Measurements from ENCODE around the gene SPINK2. TPM values are rescaled to one million over a fixed set of nuclear protein-coding genes. Genes with fewer than 3 reads are reported as not detected.

Gene SPINK2, protein sequence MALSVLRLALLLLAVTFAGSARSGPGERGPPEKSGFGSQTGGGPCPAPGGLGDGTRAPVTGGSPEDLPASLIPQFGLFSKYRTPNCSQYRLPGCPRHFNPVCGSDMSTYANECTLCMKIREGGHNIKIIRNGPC
- not detected for total RNA-seq

DNA sequence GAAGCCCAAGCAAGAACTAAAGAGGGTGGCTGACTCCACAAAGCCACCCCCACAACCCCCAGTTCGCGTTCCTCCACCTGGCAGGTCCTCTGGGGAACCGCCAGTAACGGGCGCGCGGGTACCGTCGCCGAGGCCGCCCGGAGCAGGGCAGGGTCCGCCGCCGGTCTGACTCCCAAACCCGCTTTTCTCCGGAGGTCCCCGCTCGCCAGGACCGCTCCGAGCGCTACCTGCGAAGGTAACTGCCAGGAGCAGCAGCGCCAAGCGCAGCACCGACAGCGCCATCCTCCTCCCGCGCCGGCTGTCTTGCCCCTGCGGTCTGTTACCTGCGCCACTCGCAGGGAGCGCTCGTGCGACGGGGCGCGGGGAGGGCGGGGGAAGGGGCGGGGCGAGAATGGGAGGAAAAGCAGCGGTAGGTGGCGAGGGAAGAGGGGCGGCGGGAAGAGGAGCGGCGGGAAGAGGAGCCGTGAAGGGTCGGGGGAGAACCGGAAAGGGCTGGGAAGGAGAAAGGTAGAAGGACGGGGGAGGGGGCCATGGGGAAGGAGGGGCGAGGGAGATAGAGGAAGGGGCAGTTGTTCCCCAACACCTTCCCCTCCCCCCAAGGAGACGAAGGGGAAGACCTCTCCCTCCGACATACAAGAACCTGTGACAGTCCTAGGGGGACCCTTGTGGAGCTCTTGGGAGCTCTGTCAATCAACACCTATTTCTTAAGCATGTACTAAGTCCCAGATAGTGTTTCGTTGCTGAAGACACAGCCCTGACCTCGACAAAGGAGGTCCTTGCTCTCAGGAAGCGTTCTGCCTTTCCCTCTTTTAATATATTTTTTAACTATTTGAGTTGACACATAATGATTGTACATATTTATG lies at the start of gene SPINK2:
Gene SPINK2, minus strand, starts transcription at position 321 of the 863 bp plus-strand sequence. Its CDS starts 39 bp downstream, at position 282.
- no peak within 1 kb of the TSS for H3K4me3 ChIP-seq
- ATAC-seq: peak; percentile 65
- WGBS, 2 donors: 2 to 5% methylated on average over 16 to 50 of the region's 58 CpGs

DNA sequence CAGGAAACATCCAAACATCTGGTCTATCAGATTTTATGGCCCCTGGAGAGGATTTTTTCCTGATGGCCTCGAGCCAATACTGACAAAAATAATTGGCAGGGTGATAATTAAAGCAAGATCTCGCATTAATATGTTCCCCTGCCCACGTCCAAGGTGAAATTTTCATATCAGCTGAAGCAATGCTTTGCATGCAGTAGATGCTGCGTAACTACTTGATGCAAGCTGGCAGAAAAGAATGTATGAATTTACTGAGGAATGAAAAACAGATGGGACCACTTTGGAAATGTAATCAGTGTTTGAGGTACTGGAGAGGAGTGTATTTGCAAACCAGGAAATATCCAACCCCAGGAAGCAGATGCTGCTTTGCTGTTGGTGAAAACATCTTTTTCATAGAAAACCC lies 49.4 kb upstream of the SPINK2 start:
- 23% methylated on average over 4 of the region's 4 CpGs for WGBS, 2 donors
- Histone ChIP-seq H3K9me3 (no peaks in the 10 kb centered on the region), H3K4me3 (no peak overlapping the region), H3K27me3 (no peaks in the 10 kb centered on the region), H3K27ac (no peak overlapping the region), H3K4me1 (no peaks in the 10 kb centered on the region), H3K36me3 (replicated peaks in 1 of 2; ENCODE audit: insufficient read depth in 1 of 2, low read depth in 2 of 2) (no peaks in the 10 kb centered on the region)
- no peak for ATAC-seq
- TF ChIP-seq POLR2A (IDR thresholded peaks at IDR 0.05): no peak
- TF ChIP-seq, protein P1, sequence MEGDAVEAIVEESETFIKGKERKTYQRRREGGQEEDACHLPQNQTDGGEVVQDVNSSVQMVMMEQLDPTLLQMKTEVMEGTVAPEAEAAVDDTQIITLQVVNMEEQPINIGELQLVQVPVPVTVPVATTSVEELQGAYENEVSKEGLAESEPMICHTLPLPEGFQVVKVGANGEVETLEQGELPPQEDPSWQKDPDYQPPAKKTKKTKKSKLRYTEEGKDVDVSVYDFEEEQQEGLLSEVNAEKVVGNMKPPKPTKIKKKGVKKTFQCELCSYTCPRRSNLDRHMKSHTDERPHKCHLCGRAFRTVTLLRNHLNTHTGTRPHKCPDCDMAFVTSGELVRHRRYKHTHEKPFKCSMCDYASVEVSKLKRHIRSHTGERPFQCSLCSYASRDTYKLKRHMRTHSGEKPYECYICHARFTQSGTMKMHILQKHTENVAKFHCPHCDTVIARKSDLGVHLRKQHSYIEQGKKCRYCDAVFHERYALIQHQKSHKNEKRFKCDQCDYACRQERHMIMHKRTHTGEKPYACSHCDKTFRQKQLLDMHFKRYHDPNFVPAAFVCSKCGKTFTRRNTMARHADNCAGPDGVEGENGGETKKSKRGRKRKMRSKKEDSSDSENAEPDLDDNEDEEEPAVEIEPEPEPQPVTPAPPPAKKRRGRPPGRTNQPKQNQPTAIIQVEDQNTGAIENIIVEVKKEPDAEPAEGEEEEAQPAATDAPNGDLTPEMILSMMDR (IDR thresholded peaks at IDR 0.05): no peak
- no peak for DNase-seq
- intact Hi-C loops (cut with DNase I): no loop called here

More for the DNA sequence above, at the start of gene SPINK2:
- no peak within 1 kb of the TSS for H3K27ac ChIP-seq
- no peaks in the 10 kb centered on the region for H3K36me3 ChIP-seq (replicated peaks in 1 of 2; ENCODE audit: insufficient read depth in 1 of 2, low read depth in 2 of 2)
- no peaks in the 10 kb centered on the region for H3K9me3 ChIP-seq
- no peaks in the 10 kb centered on the region for H3K27me3 ChIP-seq
- TF ChIP-seq, protein P1 (IDR thresholded peaks at IDR 0.05): no peak
- no peak for TF ChIP-seq POLR2A (IDR thresholded peaks at IDR 0.05)
- peak; percentile 36 to 60 (median 42) for DNase-seq
- intact Hi-C loops (cut with DNase I): no loop called here
- no peaks in the 10 kb centered on the region for H3K4me1 ChIP-seq

DNA sequence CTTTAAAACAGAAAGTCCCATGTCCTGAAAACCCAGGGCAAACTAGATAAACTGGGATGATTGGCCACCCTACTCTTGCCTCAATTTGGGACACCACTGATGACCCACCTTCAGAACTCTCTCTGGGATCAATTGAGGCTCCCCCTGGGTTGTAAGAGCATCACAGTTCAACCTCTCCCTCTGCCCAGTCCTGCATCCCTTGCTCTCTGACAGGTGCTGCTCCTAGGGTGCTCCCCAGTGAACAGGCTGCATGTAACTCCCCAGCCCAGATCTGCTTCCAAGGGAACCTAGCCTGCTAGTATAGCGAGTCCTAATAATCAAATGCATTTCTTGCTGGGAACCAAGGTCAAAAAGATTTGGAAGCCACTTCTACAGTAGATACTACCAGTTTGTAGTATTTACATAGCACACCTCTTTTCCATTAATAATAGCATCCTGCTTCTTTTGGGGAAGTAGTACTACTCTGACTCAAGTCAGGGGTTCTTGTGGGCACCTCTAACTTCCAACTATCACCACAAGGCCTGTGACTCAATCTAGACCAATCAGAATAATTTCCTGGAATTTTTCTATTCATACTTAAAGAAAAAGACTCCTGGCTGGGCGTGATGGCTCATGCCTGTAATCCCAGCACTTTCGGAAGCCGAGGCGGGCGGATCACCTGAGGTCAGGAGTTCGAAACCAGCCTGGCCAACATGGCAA lies 42.1 kb upstream of the SPINK2 start:
- Histone ChIP-seq H3K4me3 (no peak overlapping the region), H3K4me1 (no peaks in the 10 kb centered on the region), H3K27ac (no peak overlapping the region), H3K27me3 (no peaks in the 10 kb centered on the region), H3K36me3 (replicated peaks in 1 of 2; ENCODE audit: insufficient read depth in 1 of 2, low read depth in 2 of 2) (no peaks in the 10 kb centered on the region), H3K9me3 (no peaks in the 10 kb centered on the region)
- 88 to 100% methylated on average over 7 of the region's 7 CpGs for WGBS, 2 donors
- DNase-seq: no peak
- intact Hi-C loops (cut with DNase I): no loop called here
- no peak for ATAC-seq
- TF ChIP-seq, protein P1 (IDR thresholded peaks at IDR 0.05): no peak
- no peak for TF ChIP-seq POLR2A (IDR thresholded peaks at IDR 0.05)

DNA sequence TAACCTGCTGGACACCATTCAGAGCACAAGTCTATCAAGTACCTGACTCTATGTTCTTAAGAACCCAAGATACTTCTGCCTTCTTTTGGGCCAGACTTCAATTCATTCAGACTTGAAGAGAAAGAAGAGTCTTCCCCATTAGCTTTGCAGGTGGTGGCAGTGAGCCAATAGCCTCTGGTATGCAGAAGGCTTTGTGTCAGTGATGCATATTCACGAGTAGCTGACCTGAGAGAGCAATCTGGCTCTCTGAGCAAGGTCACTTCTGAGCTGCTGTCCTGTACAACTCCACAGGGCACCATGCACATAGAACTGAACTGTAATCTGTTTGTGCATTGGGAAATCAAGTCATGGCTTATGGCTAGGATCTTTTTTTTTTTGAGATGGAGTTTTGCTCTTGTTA lies 39.9 kb upstream of the SPINK2 start:
- intact Hi-C loops (cut with DNase I): no loop called here
- no peak for DNase-seq

More for the DNA sequence above, 39.9 kb upstream of the SPINK2 start:
- no peak for ATAC-seq
- 13 to 27% methylated on average over 1 of the region's 1 CpG for WGBS, 2 donors
- no peak for TF ChIP-seq POLR2A (IDR thresholded peaks at IDR 0.05)
- TF ChIP-seq, protein P1 (IDR thresholded peaks at IDR 0.05): no peak
- no peaks in the 10 kb centered on the region for H3K9me3 ChIP-seq
- H3K27me3 ChIP-seq: no peaks in the 10 kb centered on the region
- no peaks in the 10 kb centered on the region for H3K4me1 ChIP-seq
- no peaks in the 10 kb centered on the region for H3K36me3 ChIP-seq (replicated peaks in 1 of 2; ENCODE audit: insufficient read depth in 1 of 2, low read depth in 2 of 2)
- no peak overlapping the region for H3K4me3 ChIP-seq
- H3K27ac ChIP-seq: no peak overlapping the region

All from body of pancreas (tissue), 4 donors.